GM19351 (cell line): ENCODE measurements around the gene PCA3.

Source experiments
- ATAC-seq: cut with Tn5 transposase; IDR thresholded peaks from one replicate; pipeline ENCODE4 v1.9.1; 2021; ENCODE audit warnings: mild to moderate bottlenecking, moderate library complexity; ENCODE audit not compliant: unreplicated experiment

The PCA3 gene

GRCh38 chr9:76818271-76818670 is 54.0 kb downstream of the PCA3 start:
- ATAC-seq: no peak

- ATAC-seq: no peak
These were observed 56.2 kb downstream of the PCA3 start for GRCh38 chr9:76820431-76820830.

GRCh38 chr9:76827296-76828080 is 63.2 kb downstream of the PCA3 start:
- no peak for ATAC-seq

- ATAC-seq: no peak
These were observed 64.2 kb downstream of the PCA3 start for GRCh38 chr9:76828447-76828846.

- no peak for ATAC-seq
These were observed 71.5 kb downstream of the PCA3 start for GRCh38 chr9:76835571-76836283.
